HCT116 (cell line): ENCODE data around the gene MMEL1.

Experiments used
- ELF1 ChIP-seq: IDR thresholded peaks from 2 replicates; pipeline ENCODE4 v1.6.1; 2012; ENCODE audit warnings: low read depth, borderline replicate concordance
- POLR2A ChIP-seq: IDR thresholded peaks from 2 replicates; pipeline ENCODE4 v1.7.0; 2011; ENCODE audit warnings: borderline replicate concordance; ENCODE audit not compliant: insufficient read depth, insufficient read length; ENCODE audit errors: extremely low read depth
- ZFX ChIP-seq: fragments of 450-650 bp; IDR thresholded peaks from 2 replicates; pipeline ENCODE4 v1.6.1; 2017
- TF ChIP-seq, protein P1 (sequence below), 3 experiments: fragments of 200-600 bp in 1 of 3; sonication (generic) in 1 of 3; IDR thresholded peaks in 2 of 3; conservative IDR thresholded peaks in 1 of 3; 2 replicates each; pipeline ENCODE4 v1.5.1; 2012 to 2017; ENCODE audit warnings: low read depth in 2 of 3, low read length in 2 of 3, antibody characterized with exemption in 1 of 3, borderline replicate concordance in 1 of 3, control low read depth in 1 of 3, mild to moderate bottlenecking in 1 of 3, mixed read lengths in 1 of 3, mixed run types in 1 of 3, moderate library complexity in 1 of 3; ENCODE audit not compliant: insufficient read depth in 1 of 3
- TF ChIP-seq, protein P2 (sequence below): IDR thresholded peaks from 2 replicates; pipeline ENCODE4 v1.6.1; 2012

GRCh38 chr1:2632051-2632430 is 775 bp downstream of the MMEL1 start:
- TF ChIP-seq, protein P1, sequence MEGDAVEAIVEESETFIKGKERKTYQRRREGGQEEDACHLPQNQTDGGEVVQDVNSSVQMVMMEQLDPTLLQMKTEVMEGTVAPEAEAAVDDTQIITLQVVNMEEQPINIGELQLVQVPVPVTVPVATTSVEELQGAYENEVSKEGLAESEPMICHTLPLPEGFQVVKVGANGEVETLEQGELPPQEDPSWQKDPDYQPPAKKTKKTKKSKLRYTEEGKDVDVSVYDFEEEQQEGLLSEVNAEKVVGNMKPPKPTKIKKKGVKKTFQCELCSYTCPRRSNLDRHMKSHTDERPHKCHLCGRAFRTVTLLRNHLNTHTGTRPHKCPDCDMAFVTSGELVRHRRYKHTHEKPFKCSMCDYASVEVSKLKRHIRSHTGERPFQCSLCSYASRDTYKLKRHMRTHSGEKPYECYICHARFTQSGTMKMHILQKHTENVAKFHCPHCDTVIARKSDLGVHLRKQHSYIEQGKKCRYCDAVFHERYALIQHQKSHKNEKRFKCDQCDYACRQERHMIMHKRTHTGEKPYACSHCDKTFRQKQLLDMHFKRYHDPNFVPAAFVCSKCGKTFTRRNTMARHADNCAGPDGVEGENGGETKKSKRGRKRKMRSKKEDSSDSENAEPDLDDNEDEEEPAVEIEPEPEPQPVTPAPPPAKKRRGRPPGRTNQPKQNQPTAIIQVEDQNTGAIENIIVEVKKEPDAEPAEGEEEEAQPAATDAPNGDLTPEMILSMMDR (IDR thresholded peaks at IDR 0.05 in 2 of 3, conservative IDR thresholded peaks at IDR 0.05 in 1 of 3; ENCODE audit: borderline replicate concordance in 1 of 3, insufficient read depth in 1 of 3, low read depth in 2 of 3, low read length in 2 of 3), result no peak
- no peak for TF ChIP-seq ELF1
- TF ChIP-seq POLR2A, result no peak
- TF ChIP-seq ZFX, result no peak
- TF ChIP-seq, protein P2, sequence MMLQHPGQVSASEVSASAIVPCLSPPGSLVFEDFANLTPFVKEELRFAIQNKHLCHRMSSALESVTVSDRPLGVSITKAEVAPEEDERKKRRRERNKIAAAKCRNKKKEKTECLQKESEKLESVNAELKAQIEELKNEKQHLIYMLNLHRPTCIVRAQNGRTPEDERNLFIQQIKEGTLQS, result no peak
